ENCODE results near the gene HLCS. TPM values are rescaled to one million over a fixed set of nuclear protein-coding genes. Genes with fewer than 3 reads are reported as not detected.

HLCS gene
- total RNA-seq, 1 donor, result 59.7 TPM

DNA sequence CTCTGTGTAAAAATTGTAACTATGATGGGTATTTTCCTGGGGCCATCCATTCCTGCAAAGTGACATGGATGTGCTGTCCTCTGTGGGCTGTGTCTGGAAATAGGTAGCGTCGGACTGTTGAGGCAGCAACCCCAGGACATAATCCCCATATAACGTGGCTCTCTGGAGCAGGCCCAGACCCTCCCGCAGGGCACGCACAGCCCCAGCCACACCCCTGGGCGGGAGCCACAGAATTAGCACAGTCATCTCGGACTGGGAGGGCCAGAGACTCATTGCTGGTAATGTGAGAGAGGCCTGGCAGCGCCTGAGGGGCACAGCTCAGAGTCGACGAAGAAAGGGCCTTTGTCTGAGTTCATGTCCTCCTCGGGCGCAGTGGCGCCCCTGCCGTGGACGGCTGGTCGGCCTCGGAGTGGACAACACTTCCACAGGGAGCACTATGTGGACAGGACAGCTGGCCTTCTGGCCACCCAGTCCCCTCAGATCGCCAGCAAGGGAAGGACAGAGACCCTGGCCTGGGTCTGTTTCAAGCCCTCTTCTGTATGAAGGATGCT lies 247.4 kb downstream of the HLCS start:
- Histone ChIP-seq H3K9me3 (ENCODE audit: low read depth, low read length) (no peaks in the 10 kb centered on the region), H3K36me3 (ENCODE audit: insufficient read depth, low read length) (no peaks in the 10 kb centered on the region), H3K4me2 (ENCODE audit: insufficient read depth, low read length) (no peak overlapping the region), H3K4me1 (ENCODE audit: insufficient read depth, low read length) (no peaks in the 10 kb centered on the region), H3K27me3 (ENCODE audit: insufficient read depth, low read length) (no peaks in the 10 kb centered on the region), H3K27ac (ENCODE audit: low read depth, low read length) (no peak overlapping the region), H4K20me1 (ENCODE audit: insufficient read depth, low read length) (no peaks in the 10 kb centered on the region), H3K4me3 (ENCODE audit: insufficient read depth, low read length) (no peak overlapping the region), H2AFZ (ENCODE audit: low read length) (no peak overlapping the region), H3K79me2 (ENCODE audit: insufficient read depth, low read length) (no peaks in the 10 kb centered on the region)
- no peak for DNase-seq (ENCODE audit: insufficient read length, low spot score, missing footprints)
- no peak for TF ChIP-seq CTCF (IDR thresholded peaks at IDR 0.05; ENCODE audit: extremely low read depth, low read depth, low read length)

DNA sequence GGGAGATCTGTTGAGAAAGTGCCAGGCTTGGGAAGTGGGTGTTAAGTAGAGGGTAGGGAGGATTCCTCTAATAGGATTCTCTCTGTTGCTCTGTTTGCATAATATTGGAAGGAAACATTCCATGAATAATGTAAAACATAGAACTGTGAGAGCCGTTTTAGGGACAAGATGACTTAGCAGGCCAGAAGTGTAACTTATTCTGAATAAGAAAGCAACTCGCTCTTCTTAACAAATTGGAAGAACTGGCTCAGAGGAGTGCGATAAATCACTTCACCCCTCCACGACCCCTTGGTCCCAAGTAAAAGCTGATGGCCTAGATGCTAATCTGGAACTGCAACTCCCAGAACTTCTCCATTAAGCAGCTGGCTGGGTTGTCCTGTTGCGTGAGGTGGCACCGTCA lies 248.5 kb downstream of the HLCS start:
- no peaks in the 10 kb centered on the region for H3K27me3 ChIP-seq (ENCODE audit: insufficient read depth, low read length)
- no peak overlapping the region for H3K27ac ChIP-seq (ENCODE audit: low read depth, low read length)
- no peaks in the 10 kb centered on the region for H3K79me2 ChIP-seq (ENCODE audit: insufficient read depth, low read length)
- no peak overlapping the region for H3K4me2 ChIP-seq (ENCODE audit: insufficient read depth, low read length)
- H3K36me3 ChIP-seq (ENCODE audit: insufficient read depth, low read length), result no peaks in the 10 kb centered on the region
- H3K9me3 ChIP-seq (ENCODE audit: low read depth, low read length), result no peaks in the 10 kb centered on the region
- no peaks in the 10 kb centered on the region for H3K4me1 ChIP-seq (ENCODE audit: insufficient read depth, low read length)
- no peak for TF ChIP-seq CTCF (IDR thresholded peaks at IDR 0.05; ENCODE audit: extremely low read depth, low read depth, low read length)
- no peak overlapping the region for H2AFZ ChIP-seq (ENCODE audit: low read length)
- no peaks in the 10 kb centered on the region for H4K20me1 ChIP-seq (ENCODE audit: insufficient read depth, low read length)
- DNase-seq (ENCODE audit: insufficient read length, low spot score, missing footprints), result peak; percentile 72
- H3K4me3 ChIP-seq (ENCODE audit: insufficient read depth, low read length), result no peak overlapping the region

DNA sequence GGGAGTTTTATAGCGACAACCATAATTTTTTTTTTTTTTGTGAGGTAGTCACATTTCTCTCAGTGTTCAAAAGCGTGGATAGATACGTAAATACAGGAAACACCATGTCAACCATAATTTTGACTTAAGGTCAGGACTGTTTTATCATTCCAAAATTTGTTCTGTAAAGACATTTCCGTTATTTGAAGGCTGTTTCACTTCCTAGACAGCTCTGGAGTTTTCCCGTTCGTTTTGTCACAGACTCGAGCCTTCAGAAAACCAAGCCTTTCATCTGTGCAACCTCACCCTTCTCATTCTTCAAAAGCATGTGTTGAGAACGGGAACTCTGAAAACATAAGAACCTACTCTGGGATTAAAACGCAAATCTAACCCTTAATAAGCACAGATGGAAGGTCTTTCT lies 249.6 kb downstream of the HLCS start:
- Histone ChIP-seq H3K4me3 (ENCODE audit: insufficient read depth, low read length) (no peak overlapping the region), H3K79me2 (ENCODE audit: insufficient read depth, low read length) (no peaks in the 10 kb centered on the region), H2AFZ (ENCODE audit: low read length) (no peak overlapping the region), H3K27ac (ENCODE audit: low read depth, low read length) (no peak overlapping the region), H3K9me3 (ENCODE audit: low read depth, low read length) (no peaks in the 10 kb centered on the region), H3K4me1 (ENCODE audit: insufficient read depth, low read length) (no peaks in the 10 kb centered on the region), H4K20me1 (ENCODE audit: insufficient read depth, low read length) (no peaks in the 10 kb centered on the region), H3K36me3 (ENCODE audit: insufficient read depth, low read length) (no peaks in the 10 kb centered on the region), H3K27me3 (ENCODE audit: insufficient read depth, low read length) (no peaks in the 10 kb centered on the region), H3K4me2 (ENCODE audit: insufficient read depth, low read length) (no peak overlapping the region)
- DNase-seq (ENCODE audit: insufficient read length, low spot score, missing footprints), result no peak
- TF ChIP-seq CTCF (IDR thresholded peaks at IDR 0.05; ENCODE audit: extremely low read depth, low read depth, low read length), result no peak

DNA sequence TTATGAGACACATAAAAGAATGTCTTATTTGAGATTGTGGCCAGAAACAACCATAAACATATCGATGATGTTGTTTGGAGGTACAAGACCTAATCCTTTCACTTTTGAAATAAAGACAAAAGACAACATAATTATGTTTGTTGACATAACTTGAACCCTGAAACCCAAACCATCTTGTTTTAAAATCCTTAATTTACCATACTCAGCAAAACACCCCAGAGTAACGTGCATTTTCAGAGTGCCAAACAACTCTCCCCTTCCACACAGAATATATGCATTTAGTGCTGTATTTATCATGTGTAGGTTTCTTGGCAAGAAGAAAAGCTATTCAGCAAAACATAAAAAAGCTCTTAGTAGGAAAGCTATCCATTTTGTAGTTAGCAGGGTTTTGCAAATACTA lies 250.1 kb downstream of the HLCS start:
- no peaks in the 10 kb centered on the region for H4K20me1 ChIP-seq (ENCODE audit: insufficient read depth, low read length)
- H3K9me3 ChIP-seq (ENCODE audit: low read depth, low read length), result no peaks in the 10 kb centered on the region
- H3K4me1 ChIP-seq (ENCODE audit: insufficient read depth, low read length), result no peaks in the 10 kb centered on the region
- H2AFZ ChIP-seq (ENCODE audit: low read length), result no peak overlapping the region
- no peak overlapping the region for H3K27ac ChIP-seq (ENCODE audit: low read depth, low read length)
- no peaks in the 10 kb centered on the region for H3K79me2 ChIP-seq (ENCODE audit: insufficient read depth, low read length)
- no peak overlapping the region for H3K4me3 ChIP-seq (ENCODE audit: insufficient read depth, low read length)
- no peak for DNase-seq (ENCODE audit: insufficient read length, low spot score, missing footprints)
- H3K36me3 ChIP-seq (ENCODE audit: insufficient read depth, low read length), result no peaks in the 10 kb centered on the region
- H3K4me2 ChIP-seq (ENCODE audit: insufficient read depth, low read length), result no peak overlapping the region
- peaks cover under 1% of the 10 kb centered on the region for H3K27me3 ChIP-seq (ENCODE audit: insufficient read depth, low read length)
- TF ChIP-seq CTCF (IDR thresholded peaks at IDR 0.05; ENCODE audit: extremely low read depth, low read depth, low read length), result no peak

Measured in osteoblast (primary cell).